ENCODE data around the gene YEATS2.

DNA sequence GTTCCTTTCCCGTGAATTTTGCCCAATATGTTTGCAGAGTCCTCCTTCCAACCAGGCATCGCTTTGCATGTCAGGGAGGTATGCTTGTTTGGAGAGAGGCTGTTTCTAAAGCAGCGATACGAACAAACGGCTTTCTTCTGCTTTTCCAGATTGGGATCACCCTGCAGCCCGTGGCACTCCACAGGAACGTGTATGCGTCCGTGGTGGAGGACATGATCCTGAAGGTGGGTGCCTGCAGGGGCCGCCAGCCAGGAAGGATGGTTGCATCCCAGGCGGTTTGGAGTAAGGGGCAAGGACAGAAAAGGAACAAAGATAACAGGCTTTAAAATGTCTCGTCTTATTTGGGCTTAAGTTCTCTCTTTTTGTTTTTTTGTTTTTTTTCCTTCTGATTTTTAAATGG, 110.3 kb downstream of the YEATS2 start:
- TF ChIP-seq, protein P1, sequence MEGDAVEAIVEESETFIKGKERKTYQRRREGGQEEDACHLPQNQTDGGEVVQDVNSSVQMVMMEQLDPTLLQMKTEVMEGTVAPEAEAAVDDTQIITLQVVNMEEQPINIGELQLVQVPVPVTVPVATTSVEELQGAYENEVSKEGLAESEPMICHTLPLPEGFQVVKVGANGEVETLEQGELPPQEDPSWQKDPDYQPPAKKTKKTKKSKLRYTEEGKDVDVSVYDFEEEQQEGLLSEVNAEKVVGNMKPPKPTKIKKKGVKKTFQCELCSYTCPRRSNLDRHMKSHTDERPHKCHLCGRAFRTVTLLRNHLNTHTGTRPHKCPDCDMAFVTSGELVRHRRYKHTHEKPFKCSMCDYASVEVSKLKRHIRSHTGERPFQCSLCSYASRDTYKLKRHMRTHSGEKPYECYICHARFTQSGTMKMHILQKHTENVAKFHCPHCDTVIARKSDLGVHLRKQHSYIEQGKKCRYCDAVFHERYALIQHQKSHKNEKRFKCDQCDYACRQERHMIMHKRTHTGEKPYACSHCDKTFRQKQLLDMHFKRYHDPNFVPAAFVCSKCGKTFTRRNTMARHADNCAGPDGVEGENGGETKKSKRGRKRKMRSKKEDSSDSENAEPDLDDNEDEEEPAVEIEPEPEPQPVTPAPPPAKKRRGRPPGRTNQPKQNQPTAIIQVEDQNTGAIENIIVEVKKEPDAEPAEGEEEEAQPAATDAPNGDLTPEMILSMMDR (IDR thresholded peaks at IDR 0.05; ENCODE audit: insufficient read depth, low read depth, low read length): no peak
- TF ChIP-seq EZH2 (IDR thresholded peaks at IDR 0.05; ENCODE audit: insufficient read depth, low read length): no peak

Measured in astrocyte (in vitro differentiated cells and primary cell).